GM12872 (cell line): ENCODE measurements around the gene CSRNP3.

Source experiments
- TF ChIP-seq, protein P1 (sequence below): IDR thresholded peaks from 3 replicates; pipeline ENCODE4 v1.5.1; 2011; ENCODE audit warnings: low read depth, mild to moderate bottlenecking, low read length, moderate library complexity; ENCODE audit not compliant: insufficient read depth

The CSRNP3 gene

DNA sequence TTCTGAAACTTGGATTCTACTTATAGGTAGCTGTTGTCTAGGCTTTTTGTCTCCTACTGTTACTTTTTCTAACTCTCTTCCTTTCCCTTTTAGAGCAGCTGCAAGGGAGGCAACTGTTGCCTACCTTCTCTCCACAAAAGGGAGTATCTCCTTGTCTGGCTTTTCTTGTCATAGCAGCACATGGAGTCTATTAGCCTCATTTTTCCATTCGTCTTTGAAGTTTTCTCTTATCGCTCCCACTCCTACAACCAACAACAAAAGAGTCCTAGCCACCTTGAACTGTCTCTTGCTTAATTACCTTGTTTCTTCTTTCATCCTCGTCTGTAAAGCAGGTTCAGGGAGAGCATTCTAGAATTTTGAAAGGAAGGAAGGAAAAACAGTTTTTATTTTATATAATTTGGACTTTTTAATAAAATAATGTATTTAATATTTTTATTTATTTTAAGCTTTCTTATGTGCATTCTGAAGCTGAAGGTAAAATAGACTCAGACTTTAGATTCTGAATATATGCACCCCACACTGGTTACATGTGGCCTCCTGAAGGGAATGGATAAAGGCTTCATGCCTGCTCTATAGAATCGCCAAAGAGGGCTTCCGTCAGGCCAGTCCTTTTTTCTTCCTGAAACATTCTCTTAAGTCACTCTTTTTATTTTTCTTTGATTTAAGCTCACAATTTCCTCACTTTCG is 154.4 kb downstream of the CSRNP3 start:
- TF ChIP-seq, protein P1, sequence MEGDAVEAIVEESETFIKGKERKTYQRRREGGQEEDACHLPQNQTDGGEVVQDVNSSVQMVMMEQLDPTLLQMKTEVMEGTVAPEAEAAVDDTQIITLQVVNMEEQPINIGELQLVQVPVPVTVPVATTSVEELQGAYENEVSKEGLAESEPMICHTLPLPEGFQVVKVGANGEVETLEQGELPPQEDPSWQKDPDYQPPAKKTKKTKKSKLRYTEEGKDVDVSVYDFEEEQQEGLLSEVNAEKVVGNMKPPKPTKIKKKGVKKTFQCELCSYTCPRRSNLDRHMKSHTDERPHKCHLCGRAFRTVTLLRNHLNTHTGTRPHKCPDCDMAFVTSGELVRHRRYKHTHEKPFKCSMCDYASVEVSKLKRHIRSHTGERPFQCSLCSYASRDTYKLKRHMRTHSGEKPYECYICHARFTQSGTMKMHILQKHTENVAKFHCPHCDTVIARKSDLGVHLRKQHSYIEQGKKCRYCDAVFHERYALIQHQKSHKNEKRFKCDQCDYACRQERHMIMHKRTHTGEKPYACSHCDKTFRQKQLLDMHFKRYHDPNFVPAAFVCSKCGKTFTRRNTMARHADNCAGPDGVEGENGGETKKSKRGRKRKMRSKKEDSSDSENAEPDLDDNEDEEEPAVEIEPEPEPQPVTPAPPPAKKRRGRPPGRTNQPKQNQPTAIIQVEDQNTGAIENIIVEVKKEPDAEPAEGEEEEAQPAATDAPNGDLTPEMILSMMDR: no peak

DNA sequence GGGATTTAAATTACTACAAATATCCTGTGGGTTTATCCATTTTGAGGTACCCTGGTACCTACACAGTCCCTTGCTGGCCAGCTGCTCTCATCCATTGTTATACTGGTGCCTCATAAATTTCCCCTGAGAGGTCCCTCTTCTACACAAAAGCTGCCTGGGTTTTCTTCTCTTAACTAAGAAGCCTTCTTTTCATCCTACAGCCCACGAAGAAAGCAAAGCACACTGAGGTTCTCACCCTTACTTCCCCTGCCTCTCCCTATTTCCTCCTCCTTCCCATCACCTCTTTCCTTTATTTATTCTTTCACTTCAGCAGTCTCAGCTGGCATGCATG is 154.9 kb downstream of the CSRNP3 start:
- TF ChIP-seq, protein P1: no peak

DNA sequence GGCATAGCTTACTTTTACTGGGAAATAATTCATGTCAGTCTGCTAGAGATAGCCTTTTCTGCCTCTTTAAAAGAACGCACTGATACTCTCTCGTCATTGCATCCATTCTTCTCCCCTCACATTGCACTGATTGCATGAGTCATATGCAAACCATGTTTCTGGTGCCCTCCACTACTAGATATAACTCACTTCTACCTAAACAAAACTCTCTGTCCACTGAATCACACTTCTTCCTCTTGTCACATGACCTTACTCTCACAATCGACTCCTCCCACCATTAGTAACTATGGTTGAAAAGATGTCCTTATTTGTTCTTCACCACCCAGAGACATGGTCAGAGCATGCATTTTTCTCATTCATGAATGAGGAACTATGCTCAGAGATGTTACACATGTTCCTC is 158.0 kb downstream of the CSRNP3 start:
- TF ChIP-seq, protein P1: no peak

DNA sequence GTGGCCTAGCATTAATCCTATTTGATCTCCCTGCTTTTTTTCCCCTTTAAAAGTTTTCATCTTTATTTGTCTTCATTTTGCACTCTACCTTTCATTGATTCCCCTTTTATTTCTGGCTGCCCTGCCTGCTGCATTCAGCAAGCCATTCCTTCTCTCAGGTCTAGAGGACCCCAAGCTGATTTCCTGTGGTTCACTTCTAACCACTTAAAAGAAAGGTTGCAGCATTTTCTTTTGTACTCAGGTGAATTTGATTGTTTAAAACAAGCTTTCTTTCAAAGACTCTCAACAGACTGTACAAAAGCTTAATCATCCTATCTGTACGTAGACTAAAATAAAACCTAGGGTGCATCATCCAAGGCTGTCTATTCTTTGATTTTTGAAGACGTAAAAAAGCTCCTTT is 160.3 kb downstream of the CSRNP3 start:
- TF ChIP-seq, protein P1: no peak

DNA sequence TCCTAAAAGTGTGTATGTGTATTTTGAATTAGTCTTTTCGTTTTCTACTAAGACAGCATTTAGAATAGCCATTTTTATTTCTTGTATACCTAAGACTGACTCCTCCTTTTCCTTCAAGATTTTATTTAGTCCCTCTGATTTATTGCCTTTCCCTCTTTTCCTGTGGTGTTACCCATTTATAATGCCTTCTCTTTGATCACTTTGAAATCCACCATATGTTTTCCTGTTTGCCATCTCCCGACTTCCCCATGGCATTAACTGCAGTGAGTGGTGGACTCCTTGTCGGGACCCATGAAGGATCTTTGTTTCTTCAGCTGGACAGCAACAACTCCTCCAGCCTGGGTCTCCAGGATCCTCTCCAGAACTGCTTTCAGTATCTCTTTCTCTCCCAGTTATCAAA is 160.7 kb downstream of the CSRNP3 start:
- TF ChIP-seq, protein P1: no peak

DNA sequence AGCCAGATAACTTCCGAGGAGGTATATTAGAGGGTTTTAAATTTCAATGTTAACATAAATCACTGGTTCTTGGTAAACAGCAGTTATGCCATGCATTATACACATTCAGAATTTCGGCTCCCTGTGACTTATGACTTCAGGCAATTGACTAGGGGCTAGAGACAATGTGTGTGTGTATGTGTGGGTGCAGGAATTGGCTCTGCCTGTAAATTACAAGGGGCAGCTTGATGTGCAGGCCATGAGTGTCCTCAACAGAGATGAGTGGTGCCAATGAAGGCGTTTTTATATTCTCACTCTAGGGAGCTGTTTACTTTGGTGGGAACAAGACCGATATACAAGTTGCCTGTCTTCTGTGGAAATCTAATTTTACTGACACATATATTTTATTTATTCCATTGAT is 161.6 kb downstream of the CSRNP3 start:
- TF ChIP-seq, protein P1: no peak

DNA sequence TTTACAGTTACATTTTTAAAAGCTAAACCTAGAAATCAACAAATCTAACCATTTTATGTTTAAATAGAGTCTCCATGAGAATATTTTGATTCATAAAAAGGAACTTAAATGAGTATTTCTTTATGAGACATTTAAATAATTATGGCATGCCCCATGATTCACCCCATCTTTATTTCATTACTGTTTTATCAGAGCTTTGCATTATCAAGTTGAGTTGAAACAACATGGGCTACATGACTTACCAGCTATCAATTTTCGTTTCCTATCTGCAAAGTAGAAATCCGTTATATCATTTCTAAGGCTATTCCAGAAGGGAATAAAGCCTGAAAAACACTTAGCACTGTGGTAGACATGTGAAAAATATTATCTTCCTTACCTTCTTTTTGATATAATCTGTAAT is 163.1 kb downstream of the CSRNP3 start:
- TF ChIP-seq, protein P1: no peak
